Aortic smooth muscle cell (primary cell): ENCODE data around the gene ADAD2. TPM values are rescaled to one million over a fixed set of nuclear protein-coding genes. Genes with fewer than 3 reads are reported as not detected.

Experiments
- total RNA-seq: library from RNA; depleted of rRNA; stranded (reverse); fragments of >200 nt; gene quantifications from 2 replicates; pipeline ENCODE4 v1.2.3, GENCODE V29; 2014

ADAD2 gene
- total RNA-seq, result not detected in 2 replicates

GRCh38 chr16:84190731-84191388 lies at the start of gene ADAD2:
ADAD2 (plus strand) TSS chr16:84191157; CDS start chr16:84191231, 74 bp downstream.

DNA sequence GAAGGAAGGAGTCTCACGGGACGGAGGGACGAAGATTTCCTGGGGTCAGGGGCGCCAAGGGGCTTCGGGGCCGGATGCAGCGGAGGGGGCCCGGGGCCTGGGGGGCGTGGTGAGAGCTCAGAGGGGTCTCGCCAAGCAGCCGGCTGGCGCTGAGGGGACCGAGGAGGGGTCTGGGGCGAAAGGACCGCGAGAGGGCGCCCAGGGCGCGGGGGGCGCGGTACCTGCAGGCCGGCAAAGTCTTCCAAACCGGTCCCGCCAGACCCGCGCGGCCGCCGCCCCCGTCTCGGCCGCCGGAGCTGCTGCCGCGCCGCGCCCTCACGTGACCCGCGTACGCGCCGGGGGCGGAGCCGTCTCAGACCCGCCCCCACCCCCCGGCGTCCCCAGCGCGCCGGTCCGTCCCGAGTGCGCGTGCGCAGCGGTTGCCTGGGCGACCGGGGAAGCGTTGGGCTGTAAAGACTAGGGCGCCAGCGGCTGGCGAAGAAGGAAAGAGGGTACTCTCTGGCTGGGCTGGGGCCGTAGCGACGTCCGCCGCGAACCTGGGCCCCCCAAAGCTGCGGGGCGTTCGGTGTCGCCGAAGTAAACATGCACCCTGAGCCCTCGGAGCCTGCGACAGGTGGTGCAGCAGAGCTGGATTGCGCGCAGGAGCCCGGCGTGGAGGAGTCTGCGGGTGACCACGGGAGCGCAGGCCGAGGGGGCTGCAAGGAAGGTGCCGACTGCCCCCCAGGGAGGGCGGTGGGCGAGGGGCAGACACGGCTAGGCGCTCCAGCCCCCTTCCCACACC lies 45.9 kb upstream of the ADAD2 start, which contains the start of the genes DNAAF1 and HSDL1:
DNAAF1 (plus strand) TSS at position 450 of the 781 bp plus-strand sequence; CDS start at position 583, 133 bp downstream.
HSDL1 (minus strand) TSS at position 319 of the 781 bp plus-strand sequence. CDS start 13,856 bp downstream, outside the sequence.

GRCh38 chr16:84186685-84187437 lies 4.1 kb upstream of the ADAD2 start, which contains the start of gene TAF1C:
TAF1C (minus strand) TSS chr16:84187057; CDS start chr16:84184988, 2,069 bp downstream.

DNA sequence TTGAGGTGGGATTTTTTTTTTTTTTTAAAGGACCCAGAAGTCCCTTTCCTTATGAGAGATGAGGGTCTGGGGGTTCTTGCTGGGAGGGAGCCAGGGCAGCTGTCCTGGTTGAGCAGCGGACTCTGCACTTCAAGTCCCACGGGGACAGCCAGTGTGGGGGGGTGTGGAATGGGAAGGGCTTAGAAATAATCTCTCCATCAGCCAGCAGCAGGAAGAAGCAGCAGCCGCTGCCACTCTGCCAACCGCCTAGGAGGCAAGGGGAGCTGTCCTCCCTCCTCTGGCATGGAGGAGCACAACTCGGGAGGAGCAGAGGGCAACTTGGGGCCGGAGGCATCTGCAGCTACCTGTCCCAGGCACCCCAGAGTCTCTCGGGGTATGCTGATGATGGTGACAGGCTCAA lies 49.0 kb downstream of the ADAD2 start, which contains the start of gene KCNG4:
KCNG4 (minus strand) TSS at position 104 of the 400 bp plus-strand sequence. CDS start 2,527 bp downstream, outside the sequence.

Other genes with a start within 250 kb of the ADAD2 start
- gene OSGIN1, start 237.9 kb upstream of the ADAD2 start, total RNA-seq, result 2.2 and 4.1 TPM in 2 replicates
- gene NECAB2, start 222.9 kb upstream of the ADAD2 start, total RNA-seq, result 0.13 TPM in 1 of 2 replicates, not detected in the other
- not detected in 2 replicates for gene SLC38A8, start 148.4 kb upstream of the ADAD2 start, total RNA-seq
- 101 and 121 TPM in 2 replicates for gene MBTPS1, start 74.2 kb upstream of the ADAD2 start, total RNA-seq
- gene HSDL1, start 46.0 kb upstream of the ADAD2 start, total RNA-seq, result 16.9 and 19.1 TPM in 2 replicates
- gene DNAAF1, start 45.8 kb upstream of the ADAD2 start, total RNA-seq, result under 0.01 and 0.06 TPM in 2 replicates
- 9.8 and 13.9 TPM in 2 replicates for gene TAF1C, start 4.1 kb upstream of the ADAD2 start, total RNA-seq
- gene KCNG4, start 48.9 kb downstream of the ADAD2 start, total RNA-seq, result under 0.01 TPM in 1 of 2 replicates, not detected in the other
- gene WFDC1, start 103.7 kb downstream of the ADAD2 start, total RNA-seq, result 29.6 and 32.1 TPM in 2 replicates
- 0.06 TPM in 1 of 2 replicates, not detected in the other for gene ATP2C2, start 177.4 kb downstream of the ADAD2 start, total RNA-seq